GM23338 (cell line): ENCODE data around the gene CD2. TPM values are rescaled to one million over a fixed set of nuclear protein-coding genes. Genes with fewer than 3 reads are reported as not detected.

Source experiments
- ATAC-seq: fragments of 200-7000 bp; cut with Tn5 transposase; 3 replicates; pipeline ENCODE4 v1.9.1; 2020
- DNase-seq: peaks from one replicate; pipeline ENCODE4 v3.0.0-alpha.2; 2015; ENCODE audit warnings: low spot score
- H2AFZ ChIP-seq: fragments of 200-600 bp; sonication (generic); 2 replicates; pipeline ENCODE4 v1.8.0; 2016; ENCODE audit warnings: antibody characterized with exemption, mild to moderate bottlenecking, moderate library complexity
- H3F3A ChIP-seq: fragments of 200-600 bp; sonication (generic); replicated peaks from 2 replicates; pipeline ENCODE4 v1.8.0; 2017; ENCODE audit warnings: antibody characterized with exemption, mixed run types, low read depth
- H3K27ac ChIP-seq: fragments of 200-600 bp; sonication (generic); 2 replicates; pipeline ENCODE4 v1.6.1; 2016; ENCODE audit warnings: low read depth
- H3K27me3 ChIP-seq: fragments of 200-600 bp; sonication (generic); 2 replicates; pipeline ENCODE4 v1.8.0; 2016; ENCODE audit warnings: mild to moderate bottlenecking, mixed run types, moderate library complexity; ENCODE audit not compliant: insufficient read depth
- H3K36me3 ChIP-seq: fragments of 200-600 bp; sonication (generic); 2 replicates; pipeline ENCODE4 v1.8.0; 2016; ENCODE audit warnings: mild to moderate bottlenecking; ENCODE audit not compliant: insufficient read depth
- H3K4me1 ChIP-seq: fragments of 200-600 bp; sonication (generic); 2 replicates; pipeline ENCODE4 v1.8.0; 2016; ENCODE audit warnings: mild to moderate bottlenecking, moderate library complexity; ENCODE audit not compliant: insufficient read depth
- H3K4me2 ChIP-seq: fragments of 200-600 bp; sonication (generic); 2 replicates; pipeline ENCODE4 v1.7.1; 2017; ENCODE audit warnings: mixed run types
- H3K4me3 ChIP-seq: fragments of 200-600 bp; sonication (generic); 2 replicates; pipeline ENCODE4 v1.6.1; 2016; ENCODE audit warnings: mixed run types
- H3K79me2 ChIP-seq: fragments of 200-600 bp; sonication (generic); replicated peaks from 2 replicates; pipeline ENCODE4 v1.8.0; 2017; ENCODE audit warnings: mild to moderate bottlenecking; ENCODE audit not compliant: insufficient read depth
- H3K9me2 ChIP-seq: fragments of 200-600 bp; sonication (generic); 2 replicates; pipeline ENCODE4 v1.8.0; 2017; ENCODE audit not compliant: insufficient read depth
- H4K20me1 ChIP-seq: fragments of 200-600 bp; sonication (generic); replicated peaks from 2 replicates; pipeline ENCODE4 v1.8.0; 2017; ENCODE audit warnings: mild to moderate bottlenecking; ENCODE audit not compliant: insufficient read depth
- H3K27ac Mint-ChIP-seq: 2 replicates; pipeline ENCODE4 v1.8.0; 2020; ENCODE audit warnings: inconsistent platforms, mild to moderate bottlenecking, moderate library complexity, mixed read lengths
- H3K27me3 Mint-ChIP-seq: 3 replicates; pipeline ENCODE4 v1.8.0; 2022; ENCODE audit warnings: low read depth, mild to moderate bottlenecking, moderate library complexity, mixed read lengths, inconsistent platforms; ENCODE audit not compliant: insufficient read depth, poor library complexity
- H3K36me3 Mint-ChIP-seq: 3 replicates; pipeline ENCODE4 v1.8.0; 2021; ENCODE audit warnings: low read depth, mild to moderate bottlenecking, inconsistent platforms, moderate library complexity, mixed read lengths
- H3K4me1 Mint-ChIP-seq: 3 replicates; pipeline ENCODE4 v1.8.0; 2020; ENCODE audit warnings: mild to moderate bottlenecking, inconsistent platforms, mixed read lengths
- H3K4me3 Mint-ChIP-seq: 3 replicates; pipeline ENCODE4 v1.8.0; 2021; ENCODE audit warnings: moderate library complexity, mild to moderate bottlenecking, inconsistent platforms, mixed read lengths
- H3K9me3 Mint-ChIP-seq: 3 replicates; pipeline ENCODE4 v1.8.0; 2020; ENCODE audit warnings: moderate library complexity, mild to moderate bottlenecking, inconsistent platforms, mixed read lengths
- CREB1 ChIP-seq: fragments of 250-450 bp; sonication (Bioruptor Pico); IDR thresholded peaks from 2 replicates; pipeline ENCODE4 v1.5.0; 2020; ENCODE audit warnings: low read depth, mild to moderate bottlenecking, moderate library complexity
- CTCF ChIP-seq, 2 experiments: fragments of 200-600 bp in 1 of 2; sonication (generic) in 1 of 2; conservative IDR thresholded peaks; 2 replicates each; pipeline versions ENCODE4 v1.5.1 to v1.6.1; 2016 to 2017; ENCODE audit warnings: antibody characterized with exemption in 2 of 2, low read depth in 2 of 2, mild to moderate bottlenecking in 2 of 2, moderate library complexity in 1 of 2
- ETS1 ChIP-seq: IDR thresholded peaks from 2 replicates; pipeline ENCODE4 v1.6.1; 2016; ENCODE audit warnings: antibody characterized with exemption
- EZH2 ChIP-seq: fragments of 200-600 bp; sonication (generic); IDR thresholded peaks from one replicate; pipeline ENCODE4 v1.8.0; 2017; ENCODE audit warnings: antibody characterized with exemption, mild to moderate bottlenecking, low read depth; ENCODE audit not compliant: unreplicated experiment
- EZH2phosphoT487 ChIP-seq: fragments of 200-600 bp; sonication (generic); IDR thresholded peaks from one replicate; pipeline ENCODE4 v1.8.1; 2018; ENCODE audit warnings: antibody characterized with exemption; ENCODE audit not compliant: unreplicated experiment
- JUNB ChIP-seq: IDR thresholded peaks from one replicate; pipeline ENCODE4 v1.6.1; 2016; ENCODE audit warnings: antibody characterized with exemption; ENCODE audit not compliant: unreplicated experiment
- NANOG ChIP-seq: IDR thresholded peaks from 2 replicates; pipeline ENCODE4 v1.6.1; 2016; ENCODE audit warnings: antibody characterized with exemption, borderline replicate concordance
- POLR2AphosphoS5 ChIP-seq: IDR thresholded peaks from 2 replicates; pipeline ENCODE4 v1.6.1; 2016; ENCODE audit warnings: antibody characterized with exemption, low read depth
- REST ChIP-seq: IDR thresholded peaks from one replicate; pipeline ENCODE4 v1.6.1; 2018; ENCODE audit warnings: antibody characterized with exemption; ENCODE audit not compliant: unreplicated experiment
- STAT1 ChIP-seq: IDR thresholded peaks from one replicate; pipeline ENCODE4 v1.6.1; 2016; ENCODE audit warnings: antibody characterized with exemption; ENCODE audit not compliant: unreplicated experiment
- ZNF114 ChIP-seq: fragments of 250-450 bp; sonication (Bioruptor Pico); IDR thresholded peaks from 2 replicates; pipeline ENCODE4 v1.5.0; 2020; ENCODE audit warnings: mild to moderate bottlenecking, moderate library complexity
- ZNF331 ChIP-seq: fragments of 250-450 bp; sonication (Bioruptor Pico); IDR thresholded peaks from 2 replicates; pipeline ENCODE4 v1.5.0; 2020; ENCODE audit warnings: low read depth, mild to moderate bottlenecking, moderate library complexity
- ZNF462 ChIP-seq: fragments of 250-450 bp; sonication (Bioruptor Pico); IDR thresholded peaks from 2 replicates; pipeline ENCODE4 v1.5.0; 2020; ENCODE audit warnings: mild to moderate bottlenecking, moderate library complexity
- polyA plus RNA-seq: library from polyadenylated mRNA; unstranded; fragments of >200 nt; fragmentation: Nextera tagmentation; extraction: Ambion mirVana; gene quantifications from 2 replicates; pipeline ENCODE4 v1.2.1, GENCODE V29; 2016
- total RNA-seq: library from RNA; depleted of rRNA; stranded (reverse); fragments of >200 nt; shearing (Covaris generic); gene quantifications from 2 replicates; pipeline ENCODE4 v1.2.3, GENCODE V29; 2014

CD2 gene
- total and polyA plus RNA-seq, 2 experiments from 2014 or later, result not detected

GRCh38 chr1:116805398-116805797 is 51.2 kb downstream of the CD2 start:
- H3K4me2 ChIP-seq, result no peak overlapping the region
- Mint-ChIP-seq H3K36me3 (no peaks in the 10 kb centered on the region), H3K4me3 (no peak overlapping the region), H3K27me3 (no peaks in the 10 kb centered on the region), H3K27ac (no peak overlapping the region), H3K9me3 (no peaks in the 10 kb centered on the region), H3K4me1 (peaks cover 17% of the 10 kb centered on the region)
- no peak overlapping the region for H2AFZ ChIP-seq
- H3K27ac ChIP-seq, result no peak overlapping the region
- TF ChIP-seq ETS1 (no peak), ZNF462 (no peak), ZNF114 (no peak), REST (no peak), NANOG (no peak), CTCF (conservative IDR thresholded peaks at IDR 0.05; ENCODE audit: low read depth in 2 of 2) (no peak), EZH2phosphoT487 (no peak), CREB1 (CRISPR knock-in tag) (no peak), ZNF331 (no peak), EZH2 (no peak), JUNB (no peak), POLR2AphosphoS5 (no peak), STAT1 (no peak)
- DNase-seq (no peak), ATAC-seq (no peak)
- H3K79me2 ChIP-seq, result no peaks in the 10 kb centered on the region
- no peaks in the 10 kb centered on the region for H3F3A ChIP-seq
- no peaks in the 10 kb centered on the region for H4K20me1 ChIP-seq
- H3K9me2 ChIP-seq, result peaks cover 4% of the 10 kb centered on the region
- no peak overlapping the region for H3K4me3 ChIP-seq
- H3K4me1 ChIP-seq, result peaks cover 17% of the 10 kb centered on the region
- no peaks in the 10 kb centered on the region for H3K27me3 ChIP-seq
- no peaks in the 10 kb centered on the region for H3K36me3 ChIP-seq
